Ecto neural progenitor cell (in vitro differentiated cells): ENCODE data around the gene FDXACB1.
A peak's percentile ranks its signal among the peaks of the same experiment; 100 is the strongest.
"Not testable (repeated sequence)": the region's sequence is repeated elsewhere in the genome, so short reads cannot be mapped to it uniquely, and the experiment has no call there.

Experiments
- DNase-seq: peaks from one replicate; pipeline ENCODE4 v3.0.0-alpha.2; 2018; ENCODE audit warnings: low spot score

FDXACB1 gene

DNA sequence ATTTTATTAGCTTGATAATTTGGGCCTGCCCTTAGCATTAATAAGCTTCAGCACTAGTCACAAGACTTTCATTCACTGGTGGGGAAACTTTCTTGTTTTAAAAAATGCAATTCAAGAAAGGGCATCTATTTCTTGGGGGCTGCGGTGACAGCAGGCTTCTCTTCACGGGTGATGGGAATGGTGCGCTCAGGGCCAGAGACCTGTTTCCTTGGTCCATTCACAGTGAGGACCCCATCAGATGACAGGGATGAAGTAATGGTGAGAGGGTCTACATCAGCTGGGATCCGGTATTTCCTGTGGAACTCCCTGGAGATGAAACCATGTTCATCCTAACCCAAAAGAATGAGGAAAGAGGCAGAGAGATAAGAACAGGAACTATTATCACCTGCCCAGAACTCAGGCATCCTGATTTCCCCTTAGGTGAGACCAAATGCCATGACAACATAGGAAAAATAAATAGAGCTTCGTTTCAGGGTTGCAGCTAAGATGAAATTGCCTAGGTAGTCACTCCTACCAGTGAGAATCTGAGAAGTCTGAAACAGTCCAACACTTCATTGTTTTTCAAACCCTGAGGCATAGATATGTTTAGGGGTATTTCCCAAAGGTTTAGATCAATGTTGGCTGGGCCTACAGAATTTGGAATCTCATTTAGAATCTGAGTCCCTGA lies 29.8 kb upstream of the FDXACB1 start:
- no peak for DNase-seq

DNA sequence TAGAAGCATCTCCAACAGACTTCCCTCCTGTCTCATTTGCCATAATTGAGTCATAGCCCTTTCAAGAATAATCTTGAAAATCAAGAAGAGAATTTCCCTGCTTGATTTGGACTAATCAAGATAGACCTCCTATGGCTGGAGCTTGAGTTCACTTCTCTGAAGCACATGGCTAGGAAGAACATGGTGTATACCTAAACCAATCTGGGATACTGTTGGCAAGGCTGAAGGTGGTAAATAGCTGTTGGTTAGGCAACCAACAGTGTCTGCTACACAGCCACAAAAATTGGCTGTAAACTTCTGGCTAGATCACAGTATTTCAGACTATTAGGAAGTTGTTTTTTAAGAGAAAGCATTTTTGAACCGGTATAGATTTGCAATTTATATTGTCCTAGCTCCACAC lies 27.7 kb upstream of the FDXACB1 start:
- no peak for DNase-seq

DNA sequence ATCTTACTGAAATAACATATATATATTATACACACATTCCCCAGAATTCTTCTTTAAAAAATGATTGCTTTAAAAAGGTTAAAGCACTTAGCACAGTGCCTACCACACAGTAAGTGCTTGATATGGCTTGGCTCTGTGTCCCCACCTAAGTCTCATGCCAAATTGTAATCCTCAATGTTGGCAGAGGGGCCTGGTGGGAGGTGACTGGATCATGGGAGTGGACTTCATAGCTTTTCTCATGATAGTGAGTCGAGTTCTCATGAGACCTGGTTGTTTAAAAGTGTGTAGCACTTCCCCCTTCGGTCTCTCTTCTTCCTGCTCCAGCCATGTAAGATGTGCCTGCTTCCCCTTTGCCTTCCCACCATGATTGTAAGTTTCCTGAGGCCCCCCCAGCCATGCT lies 26.4 kb upstream of the FDXACB1 start:
- DNase-seq, result no peak

DNA sequence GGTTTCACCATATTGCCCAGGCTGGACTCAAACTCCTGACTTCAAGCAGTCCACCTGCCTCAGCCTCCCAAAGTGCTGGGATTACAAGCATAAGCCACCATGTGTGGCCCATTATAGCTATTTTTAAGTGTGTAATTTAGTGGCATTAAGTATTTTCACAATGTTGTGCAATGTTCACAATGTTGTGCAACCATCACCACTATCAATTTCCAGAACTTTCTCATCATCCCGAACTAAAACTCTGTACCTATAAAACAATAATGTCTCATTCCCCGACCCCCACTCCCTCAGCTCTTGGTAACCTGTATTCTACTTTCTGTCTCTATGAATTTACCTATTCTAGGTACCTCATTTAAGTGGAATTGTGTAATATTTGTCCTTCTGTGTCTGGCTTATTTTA lies 7.9 kb upstream of the FDXACB1 start:
- DNase-seq, result no peak

DNA sequence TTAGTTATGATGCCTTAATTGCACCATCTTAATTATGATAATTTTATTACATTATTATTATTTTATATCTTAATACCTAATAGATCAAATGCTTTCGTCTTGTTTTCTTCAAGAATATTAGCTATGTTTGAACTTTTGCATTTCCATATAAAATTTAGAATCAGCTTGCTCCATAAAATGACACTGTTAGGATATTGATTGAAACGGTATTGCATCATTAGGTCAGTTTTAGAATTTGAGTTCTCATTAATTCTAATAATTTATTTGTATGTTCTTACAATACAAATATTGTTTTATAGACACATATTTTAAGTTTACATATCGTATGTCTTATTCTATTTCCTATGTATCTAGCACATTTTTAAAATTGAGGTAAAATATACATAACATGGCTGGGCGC lies 7.1 kb upstream of the FDXACB1 start:
- no peak for DNase-seq

DNA sequence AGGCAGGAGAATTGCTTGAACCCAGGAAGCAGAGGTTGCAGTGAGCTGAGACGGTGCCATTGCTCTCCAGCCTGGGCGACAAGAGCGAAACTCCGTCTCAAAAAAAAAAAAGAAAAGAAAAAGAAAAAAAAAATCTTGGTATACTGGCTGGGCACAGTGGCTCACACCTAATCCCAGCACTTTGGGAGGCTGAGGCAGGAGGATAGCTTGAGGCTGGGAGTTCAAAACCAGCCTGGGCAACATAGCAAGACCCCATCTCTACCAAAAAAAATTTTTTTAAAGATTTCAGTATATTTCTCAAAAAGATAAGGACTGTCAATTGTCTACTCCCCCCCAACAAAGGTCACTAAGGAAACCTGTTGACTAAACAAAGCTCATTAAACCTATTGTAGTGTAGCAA lies 6.1 kb upstream of the FDXACB1 start:
- not testable (repeated sequence) for DNase-seq

DNA sequence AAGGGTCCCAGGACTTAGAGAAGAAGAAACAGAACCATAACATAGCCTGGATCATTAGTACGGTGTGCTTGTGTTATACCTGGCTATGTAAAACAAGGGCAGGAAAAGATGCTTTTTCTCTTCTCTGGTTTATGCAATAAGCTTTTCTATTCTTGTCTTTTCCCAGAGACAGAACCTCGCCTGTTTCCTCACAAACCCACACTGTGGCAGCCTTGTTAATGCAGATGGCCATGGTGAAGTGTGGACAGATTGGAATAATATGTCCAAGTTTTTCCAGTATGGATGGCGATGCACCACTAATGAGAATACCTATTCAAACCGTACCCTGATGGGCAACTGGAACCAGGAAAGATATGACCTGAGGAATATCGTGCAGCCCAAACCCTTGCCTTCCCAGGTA lies 3.2 kb upstream of the FDXACB1 start:
- no peak for DNase-seq

DNA sequence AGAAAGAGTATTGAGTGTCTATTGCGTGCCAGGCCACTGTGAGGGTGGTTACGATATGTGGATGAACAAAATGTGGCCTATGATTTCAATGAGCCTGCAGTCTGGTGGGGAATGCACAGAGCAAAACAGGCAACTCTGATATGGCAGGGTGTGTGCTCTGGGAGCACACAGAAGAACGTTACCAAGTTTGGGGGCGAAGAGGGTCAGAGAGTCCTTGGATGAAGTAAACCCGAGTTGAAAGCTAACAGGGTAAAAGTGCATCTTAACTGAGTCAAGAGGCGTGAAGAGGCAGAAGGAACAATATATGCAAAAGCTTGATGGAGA lies 634 bp upstream of the FDXACB1 start:
- no peak for DNase-seq

DNA sequence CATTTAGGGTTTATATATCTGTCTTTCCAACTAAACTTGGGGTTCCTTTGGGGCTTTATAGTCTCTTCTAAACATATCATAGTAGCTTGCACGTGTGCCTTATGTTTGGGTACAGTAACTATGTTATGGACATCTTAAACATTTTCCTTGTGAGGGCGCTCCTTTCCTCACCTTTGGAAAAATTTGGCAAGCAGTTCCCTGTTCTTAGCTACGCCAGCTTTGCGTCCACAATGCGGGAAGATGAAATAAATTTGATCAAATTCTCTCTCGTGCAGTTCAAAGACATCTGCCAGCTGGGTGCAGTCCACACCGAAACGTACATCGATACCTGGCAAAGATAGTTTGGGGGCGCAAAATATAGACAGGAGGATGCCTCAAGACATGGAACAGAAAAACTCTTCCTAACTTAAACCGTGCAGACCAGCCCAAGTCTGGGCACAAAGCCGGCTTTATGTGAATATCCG lies 548 bp downstream of the FDXACB1 start:
- no peak for DNase-seq

DNA sequence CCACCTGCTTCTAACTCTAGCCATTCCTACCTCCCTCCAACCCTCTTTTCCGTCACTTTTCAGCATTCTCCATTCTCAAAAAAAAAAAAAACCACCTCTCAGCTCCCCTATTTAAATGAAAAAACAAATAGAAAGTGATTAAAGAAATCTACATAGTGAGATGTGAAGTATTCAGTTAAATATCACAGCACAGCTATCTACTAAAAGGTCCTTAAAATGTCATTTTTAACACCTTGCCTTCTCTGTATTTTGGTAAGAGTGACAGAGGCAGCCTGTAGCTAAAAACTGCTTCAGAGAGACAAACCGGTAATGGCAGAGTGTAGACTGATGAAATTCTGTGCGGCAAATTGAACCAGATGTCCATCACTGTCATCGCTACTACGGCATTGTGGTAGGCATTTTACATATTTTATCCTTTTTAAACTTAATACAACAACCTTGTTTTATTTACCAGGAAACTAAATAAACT lies 7.2 kb downstream of the FDXACB1 start:
- no peak for DNase-seq

DNA sequence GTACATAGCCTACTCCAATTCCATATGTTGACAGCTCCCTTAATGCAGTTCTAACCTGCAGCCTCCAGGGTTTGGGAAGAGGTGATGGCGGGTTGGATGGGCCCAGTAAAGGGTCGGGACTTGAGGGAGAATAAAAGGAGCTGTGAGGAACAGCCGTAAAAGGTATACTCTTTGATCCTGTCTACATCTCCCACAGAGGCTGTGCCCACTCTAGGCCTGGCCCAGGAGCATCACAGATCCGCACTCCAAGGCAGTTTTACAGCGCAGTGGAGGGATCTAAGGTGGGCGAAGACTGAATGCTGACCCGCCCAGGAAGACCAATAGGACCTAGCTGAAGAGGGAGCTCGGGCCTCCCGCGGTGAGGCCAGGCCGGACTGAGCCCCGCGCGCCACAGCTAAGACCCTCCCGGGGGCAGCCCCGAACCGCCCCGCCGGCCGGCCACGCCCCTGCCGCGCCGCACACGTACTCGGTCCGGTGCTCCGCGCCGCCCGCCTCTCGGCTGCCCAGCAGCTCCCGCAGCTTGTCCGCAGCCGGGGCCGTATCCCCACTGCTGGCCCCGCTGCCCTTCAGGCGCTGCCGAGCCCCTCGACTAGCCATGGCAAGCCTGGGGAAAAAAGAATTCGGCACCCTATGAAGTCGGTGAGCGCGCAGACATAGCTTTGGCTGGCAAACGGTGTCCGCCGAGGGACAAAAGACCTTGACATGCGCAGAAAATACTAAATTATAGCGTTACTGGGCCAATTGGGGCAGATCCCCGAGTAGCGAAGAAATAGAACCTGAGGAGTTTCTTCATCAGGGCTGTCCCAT lies 7.9 kb downstream of the FDXACB1 start, which contains the start of gene ALG9:
Gene ALG9, minus strand, starts transcription at position 696 of the 807 bp plus-strand sequence. Its CDS starts 99 bp downstream, at position 597.
- DNase-seq, result peak; percentile 86

DNA sequence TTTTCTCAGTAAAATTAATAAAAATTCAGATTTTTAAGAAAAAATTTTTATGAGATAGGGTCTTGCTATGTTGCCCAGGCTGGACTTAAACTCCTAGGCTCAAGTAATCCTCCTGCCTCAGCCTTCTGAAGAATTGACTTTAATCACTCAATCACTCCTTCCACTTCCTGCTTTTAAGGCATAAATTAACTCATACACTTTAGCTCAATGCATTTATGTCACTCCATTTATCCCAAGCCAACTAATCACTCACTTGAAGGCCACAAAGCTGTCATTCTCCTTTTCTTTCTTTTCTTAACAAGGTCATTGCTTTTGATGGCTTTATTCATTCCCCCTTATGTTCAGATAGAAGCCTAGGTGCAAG lies 8.5 kb downstream of the FDXACB1 start:
- DNase-seq, result no peak

DNA sequence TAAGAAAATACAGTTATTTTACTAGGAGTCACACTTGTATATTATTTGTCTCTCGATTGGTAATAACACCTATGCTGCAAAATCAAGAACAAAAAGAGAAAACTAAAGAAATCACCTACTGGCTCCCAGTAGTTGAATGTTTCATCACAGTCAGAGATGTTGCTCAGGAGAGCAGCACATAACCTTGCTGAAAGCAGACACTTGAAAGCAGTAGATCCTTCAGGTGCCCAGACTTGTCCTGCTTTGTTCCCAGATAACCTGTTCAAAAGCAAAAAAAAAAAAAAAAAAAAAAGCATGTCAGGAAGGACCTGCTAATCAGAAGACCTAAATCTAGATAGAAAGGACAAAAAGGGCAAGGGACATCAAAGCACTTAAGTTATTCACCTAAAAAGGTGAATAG lies 8.9 kb downstream of the FDXACB1 start:
- DNase-seq, result no peak

DNA sequence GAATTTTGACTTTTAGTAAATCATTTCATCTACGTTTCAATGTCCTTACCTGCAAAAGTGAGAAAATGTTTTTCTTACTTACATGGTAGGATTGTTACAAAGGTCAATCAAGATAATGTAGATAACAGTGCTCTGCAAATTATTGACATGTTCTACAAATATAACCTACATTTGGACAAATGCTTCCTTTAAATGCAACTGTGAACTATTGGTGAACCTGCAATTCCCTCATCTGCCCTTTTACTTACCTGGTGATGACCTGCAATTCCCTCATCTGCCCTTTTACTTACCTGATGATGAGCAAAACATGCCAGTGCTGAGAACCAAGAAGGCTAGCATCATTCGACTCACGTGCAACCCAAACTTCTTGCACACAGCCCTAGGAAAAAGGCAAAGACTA lies 18.7 kb downstream of the FDXACB1 start:
- no peak for DNase-seq

DNA sequence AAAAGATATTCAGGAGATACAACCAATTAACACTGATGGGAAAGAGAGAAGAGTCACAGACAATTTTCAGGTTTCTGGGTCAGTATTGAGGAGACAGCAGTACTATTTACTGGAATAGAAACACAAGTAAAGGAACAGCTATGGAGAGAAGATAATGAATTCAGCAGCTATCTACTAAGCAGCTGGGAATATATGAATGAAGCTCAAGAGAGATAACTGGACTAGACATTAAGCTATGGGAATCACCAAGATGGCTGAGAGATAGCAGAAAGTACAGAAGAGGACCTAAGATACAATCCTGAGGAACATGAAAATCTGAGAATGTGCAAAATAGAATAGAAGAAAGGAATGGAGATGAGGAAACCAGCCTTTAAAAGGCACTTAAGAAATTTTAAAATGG lies 23.5 kb downstream of the FDXACB1 start:
- no peak for DNase-seq

DNA sequence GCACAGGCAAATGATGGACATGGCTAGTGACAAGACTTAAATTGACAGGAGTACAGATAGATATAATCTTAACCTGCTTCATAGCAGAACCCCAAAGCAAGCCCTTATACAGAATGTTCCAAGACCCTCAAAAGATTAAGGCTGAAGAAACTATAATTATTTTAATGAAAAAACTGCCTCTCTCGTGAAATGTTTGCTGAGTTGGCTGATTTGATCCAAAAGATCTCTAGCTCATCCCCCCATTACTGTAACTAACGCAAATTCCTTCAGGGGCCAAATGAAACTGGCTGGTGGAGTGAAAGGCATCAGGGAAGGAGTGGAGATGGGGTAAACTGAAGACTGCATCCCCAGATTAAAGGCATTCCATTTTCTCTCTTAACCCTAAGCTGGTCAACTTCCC lies 26.9 kb downstream of the FDXACB1 start:
- no peak for DNase-seq

DNA sequence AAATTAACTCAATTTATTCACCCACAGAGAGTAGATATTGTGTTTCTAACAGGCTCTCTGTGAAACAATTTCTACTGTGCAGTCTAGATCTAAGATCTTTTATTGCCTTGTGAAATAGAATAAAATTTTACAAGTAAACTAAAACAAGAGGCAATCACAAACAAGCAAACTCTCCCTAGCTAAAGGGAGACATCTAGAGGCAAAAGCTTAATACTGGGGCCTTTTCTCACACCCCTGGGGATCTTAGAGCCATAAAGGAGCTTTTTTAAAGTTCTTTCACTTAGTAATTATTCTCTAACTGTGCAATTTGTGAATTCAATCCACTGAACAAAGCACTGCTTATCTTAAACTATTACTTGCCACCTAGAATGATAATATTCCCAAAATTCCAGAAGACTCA lies 27.3 kb downstream of the FDXACB1 start:
- no peak for DNase-seq

DNA sequence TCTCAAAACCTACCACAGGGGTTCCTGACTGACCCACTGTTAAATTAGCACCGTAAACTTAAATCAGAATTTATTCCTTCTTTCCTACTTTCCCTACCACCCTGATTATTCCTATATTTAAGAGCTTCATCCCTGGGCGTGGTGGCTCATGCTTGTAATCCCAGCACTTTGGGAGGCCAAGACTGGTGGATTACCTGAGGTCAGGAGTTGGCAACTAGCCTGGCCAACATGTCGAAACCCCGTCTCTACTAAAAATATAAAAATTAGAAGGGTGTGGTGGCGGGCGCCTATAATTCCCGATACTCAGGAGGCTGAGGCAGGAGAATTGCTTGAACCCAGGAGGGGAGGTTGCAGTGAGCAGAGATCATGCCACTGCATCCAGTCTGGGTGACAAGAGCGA lies 27.9 kb downstream of the FDXACB1 start:
- DNase-seq, result no peak

DNA sequence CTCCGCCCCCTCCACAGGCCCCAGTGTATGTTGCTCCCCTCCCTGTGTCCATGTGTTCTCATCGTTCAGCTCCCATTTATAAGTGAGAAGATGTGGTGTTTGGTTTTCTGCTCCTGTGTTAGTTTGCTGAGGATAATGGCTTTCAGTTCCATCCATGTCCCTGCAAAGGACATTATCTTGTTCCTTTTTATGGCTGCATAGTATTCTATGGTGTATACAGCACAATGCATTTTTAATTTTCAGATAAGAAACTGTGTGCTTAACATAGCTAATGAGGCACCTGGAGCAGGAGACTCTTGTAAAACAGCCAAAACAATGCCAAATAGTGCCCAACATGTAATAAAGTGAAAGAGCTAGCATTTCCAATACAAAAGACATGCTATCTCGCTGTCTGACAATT lies 29.3 kb downstream of the FDXACB1 start:
- no peak for DNase-seq

DNA sequence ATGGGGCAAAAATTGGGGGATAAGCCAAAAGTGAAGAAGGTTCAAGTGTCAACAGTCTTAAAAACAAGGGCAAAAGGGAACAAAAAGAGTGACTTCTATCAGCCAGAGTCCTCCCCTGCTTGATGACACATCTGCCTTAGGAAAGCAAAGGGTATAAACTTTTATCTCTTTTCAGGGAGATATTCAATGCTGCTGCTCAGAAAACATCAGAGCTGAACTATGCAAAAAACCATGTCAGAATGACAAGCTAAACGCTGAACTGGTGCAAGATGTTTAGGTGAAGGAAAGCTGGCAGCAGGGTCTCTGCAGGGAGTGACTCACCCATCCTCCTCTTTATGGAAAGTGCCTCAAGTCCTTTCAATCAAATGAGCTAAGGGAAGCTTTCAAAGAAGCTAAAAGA lies 32.3 kb downstream of the FDXACB1 start:
- DNase-seq, result no peak

DNA sequence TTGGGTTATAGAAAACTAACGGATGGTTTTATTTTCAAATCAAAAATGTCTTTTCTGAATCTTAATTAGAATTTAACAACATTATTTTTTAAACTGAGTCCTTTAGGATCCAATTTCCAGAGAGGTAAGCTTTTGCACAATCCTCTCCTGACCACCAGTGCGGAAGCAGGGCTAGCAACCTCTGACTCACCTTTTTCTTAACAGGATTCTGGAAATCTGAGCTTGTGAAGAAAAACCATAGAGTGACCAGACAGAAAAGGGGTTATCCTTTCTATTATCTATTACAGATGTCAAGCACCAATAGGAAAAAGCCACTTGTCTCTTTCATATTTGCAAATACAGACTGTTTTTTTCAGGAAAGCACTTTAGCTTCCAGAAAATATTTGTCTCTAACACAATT lies 32.9 kb downstream of the FDXACB1 start:
- no peak for DNase-seq

DNA sequence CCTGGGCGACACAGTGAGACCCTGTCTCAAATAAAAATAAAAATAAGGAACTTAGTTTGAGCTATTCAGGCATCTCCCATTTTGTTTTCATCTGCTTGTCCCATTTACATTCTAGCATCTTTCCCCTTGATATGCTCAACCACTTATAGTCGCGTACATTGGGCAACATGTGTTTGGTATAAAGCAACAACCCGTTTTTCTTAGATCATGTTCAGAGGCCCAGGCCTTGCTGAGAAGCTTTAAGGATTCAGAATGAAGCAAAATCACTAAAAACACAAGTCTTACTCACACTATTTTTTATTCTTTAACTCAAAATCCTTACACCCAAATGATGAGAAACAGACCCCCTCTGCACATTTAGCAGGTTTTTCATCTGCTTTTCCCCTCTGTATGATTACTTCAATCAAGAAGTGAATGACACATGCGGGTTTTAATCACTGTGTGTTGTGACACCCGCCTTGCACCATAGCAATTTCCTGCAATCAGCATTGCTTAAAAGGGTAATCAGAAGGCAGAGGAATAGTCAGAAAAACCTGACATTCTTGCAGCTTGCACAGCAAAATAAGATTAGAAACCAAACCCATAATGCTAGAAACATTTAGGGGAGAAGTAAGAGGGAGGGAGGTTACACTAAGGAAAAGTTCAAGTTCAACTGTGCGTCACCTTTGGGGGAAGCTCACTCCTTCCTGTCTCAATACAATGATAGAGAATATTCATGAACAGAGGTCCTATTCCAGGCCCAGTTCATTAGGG lies 33.5 kb downstream of the FDXACB1 start:
- DNase-seq, result no peak

DNA sequence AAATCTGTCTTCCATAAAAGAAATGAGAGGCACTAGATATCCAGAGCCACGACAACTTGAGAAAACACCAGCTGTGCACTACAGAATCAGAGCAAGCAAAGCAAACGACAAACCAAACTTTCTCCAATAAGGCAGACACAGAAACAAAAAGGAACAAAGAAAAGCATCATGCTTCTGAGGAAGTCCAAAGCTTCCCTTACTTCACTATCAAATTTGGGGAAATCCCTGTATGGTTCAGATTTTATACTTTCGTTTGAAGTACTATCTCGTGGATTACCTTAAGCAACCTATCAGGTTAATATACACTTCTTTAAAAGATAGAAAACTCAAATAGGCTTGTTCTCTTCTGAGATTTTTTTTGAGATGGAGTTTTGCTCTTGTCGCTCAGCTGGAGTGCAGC lies 35.3 kb downstream of the FDXACB1 start:
- no peak for DNase-seq
